Natural killer cell (primary cell): ENCODE measurements around the gene WDR36. TPM values are rescaled to one million over a fixed set of nuclear protein-coding genes. Genes with fewer than 3 reads are reported as not detected.
"Not testable (repeated sequence)": the region's sequence is repeated elsewhere in the genome, so short reads cannot be mapped to it uniquely, and the experiment has no call there.

Experiments used
- ATAC-seq, 3 donors: fragments of 150-1000 bp in 2 of 3; fragments of 200-7000 bp in 1 of 3; cut with Tn5 transposase; 1 replicate in 1 of 3; 2 replicates in 2 of 3; pipeline ENCODE4 v1.10.0; 2021; ENCODE audit warnings: mild to moderate bottlenecking in 2 of 3, moderate library complexity in 2 of 3
- DNase-seq, 2 donors: peaks; one replicate each; pipeline versions ENCODE4 v3.0.0 to v3.0.0-alpha.2; 2013 to 2021; ENCODE audit warnings: mixed read lengths in 1 of 2
- H3K27ac ChIP-seq: one replicate; pipeline ENCODE4 v1.5.1; 2013; ENCODE audit warnings: mild to moderate bottlenecking, low read length
- H3K27me3 ChIP-seq: one replicate; pipeline ENCODE4 v1.6.1; 2013; ENCODE audit warnings: low read length; ENCODE audit not compliant: control insufficient read depth, insufficient read depth
- H3K36me3 ChIP-seq: one replicate; pipeline ENCODE4 v1.6.1; 2013; ENCODE audit warnings: low read length; ENCODE audit not compliant: control insufficient read depth, insufficient read depth
- H3K4me1 ChIP-seq: one replicate; pipeline ENCODE4 v1.6.1; 2013; ENCODE audit warnings: low read length; ENCODE audit not compliant: control insufficient read depth, insufficient read depth
- H3K4me3 ChIP-seq: one replicate; pipeline ENCODE4 v1.5.1; 2013; ENCODE audit warnings: low read length
- H3K9me3 ChIP-seq: one replicate; pipeline ENCODE4 v1.6.1; 2013; ENCODE audit warnings: low read length; ENCODE audit not compliant: control insufficient read depth, insufficient read depth
- H3K27ac Mint-ChIP-seq, 2 donors: one replicate each; pipeline ENCODE4 v1.8.0; 2022; ENCODE audit warnings: mild to moderate bottlenecking in 2 of 2, mixed read lengths in 2 of 2, moderate library complexity in 1 of 2
- H3K27me3 Mint-ChIP-seq, 2 donors: one replicate each; pipeline ENCODE4 v1.8.0; 2022; ENCODE audit warnings: low read depth in 2 of 2, mixed read lengths in 2 of 2
- H3K36me3 Mint-ChIP-seq: one replicate; pipeline ENCODE4 v1.8.0; 2022; ENCODE audit warnings: mixed read lengths
- H3K4me1 Mint-ChIP-seq, 2 donors: one replicate each; pipeline ENCODE4 v1.8.0; 2022; ENCODE audit warnings: mixed read lengths in 2 of 2
- H3K4me3 Mint-ChIP-seq: one replicate; pipeline ENCODE4 v1.8.0; 2022; ENCODE audit warnings: mild to moderate bottlenecking, moderate library complexity, mixed read lengths
- H3K9me3 Mint-ChIP-seq, 2 donors: one replicate each; pipeline ENCODE4 v1.8.0; 2022; ENCODE audit warnings: mixed read lengths in 2 of 2
- CTCF ChIP-seq: fragments of 200-600 bp; IDR thresholded peaks from one replicate; pipeline ENCODE4 v1.8.0; 2022; ENCODE audit warnings: antibody characterized with exemption
- WGBS: methylation state at CpG from one replicate; pipeline ENCODE4 v1.1.7; 2013; ENCODE audit warnings: missing lambda C conversion rate; ENCODE audit not compliant: insufficient coverage; 5-methylcytosine and 5-hydroxymethylcytosine counted together
- intact Hi-C: fragments of 100-400 bp; cut with micrococcal nuclease; formaldehyde crosslinking; loops from one replicate; pipeline ENCODE4 v1.14.2; 2022
- total RNA-seq, 4 donors: library from RNA; stranded (reverse); fragments of 120-200 nt in 1 of 4; gene quantifications; one replicate each; pipeline versions ENCODE4 v1.2.3 to v1.2.4, GENCODE V29; 2013 to 2022

WDR36 gene
- total RNA-seq, 3 donors from 2014 or later (not counting 1 experiment from before 2014, with no cell fraction given), result 23.0 to 24.8 (median 23.9) TPM

GRCh38 chr5:111138096-111138495 is 45.9 kb downstream of the WDR36 start:
- no peaks in the 10 kb centered on the region for H3K4me1 Mint-ChIP-seq
- 75% methylated on average over 1 of the region's 2 CpGs for WGBS
- intact Hi-C loops, result no loop called here
- H3K27ac ChIP-seq, result no peak overlapping the region
- peaks cover 2 to 32% of the 10 kb centered on the region in 2 donors for H3K27me3 Mint-ChIP-seq
- TF ChIP-seq CTCF, result no peak
- no peaks in the 10 kb centered on the region for H3K9me3 ChIP-seq
- no peaks in the 10 kb centered on the region for H3K36me3 Mint-ChIP-seq
- H3K27me3 ChIP-seq, result no peaks in the 10 kb centered on the region
- H3K4me1 ChIP-seq, result no peaks in the 10 kb centered on the region
- ATAC-seq (no peak), DNase-seq (no peak)
- no peak overlapping the region for H3K4me3 Mint-ChIP-seq
- H3K4me3 ChIP-seq, result no peak overlapping the region
- H3K9me3 Mint-ChIP-seq, result no peaks in the 10 kb centered on the region
- H3K27ac Mint-ChIP-seq, result no peak overlapping the region
- no peaks in the 10 kb centered on the region for H3K36me3 ChIP-seq

- H3K27ac Mint-ChIP-seq, H3K36me3 ChIP-seq, H3K27me3 ChIP-seq, DNase-seq, H3K4me1 Mint-ChIP-seq, ATAC-seq, H3K36me3 Mint-ChIP-seq, H3K4me3 Mint-ChIP-seq, H3K9me3 ChIP-seq, intact Hi-C loops, H3K4me3 ChIP-seq, H3K27ac ChIP-seq, H3K4me1 ChIP-seq, H3K9me3 Mint-ChIP-seq: not testable (repeated sequence)
- 50% methylated on average over 1 of the region's 1 CpG for WGBS
- H3K27me3 Mint-ChIP-seq, result peaks cover 2 to 14% of the 10 kb centered on the region in 2 donors
Measured at GRCh38 chr5:111141471-111141870, 49.3 kb downstream of the WDR36 start.

- WGBS, result 80% methylated on average over 1 of the region's 4 CpGs
- Mint-ChIP-seq H3K4me1 (no peaks in the 10 kb centered on the region), H3K9me3 (no peaks in the 10 kb centered on the region), H3K27ac (no peak overlapping the region), H3K27me3 (peaks cover 2 to 21% of the 10 kb centered on the region in 2 donors), H3K4me3 (no peak overlapping the region), H3K36me3 (no peaks in the 10 kb centered on the region)
- no peaks in the 10 kb centered on the region for H3K4me1 ChIP-seq
- no peak for TF ChIP-seq CTCF
- H3K27me3 ChIP-seq, result no peaks in the 10 kb centered on the region
- H3K27ac ChIP-seq, result no peak overlapping the region
- ATAC-seq (no peak), DNase-seq (no peak)
- intact Hi-C loops, result no loop called here
- H3K9me3 ChIP-seq, result no peaks in the 10 kb centered on the region
- H3K36me3 ChIP-seq, result no peaks in the 10 kb centered on the region
- H3K4me3 ChIP-seq, result no peak overlapping the region
Measured at GRCh38 chr5:111142932-111143331, 50.8 kb downstream of the WDR36 start.

- Mint-ChIP-seq H3K36me3 (no peaks in the 10 kb centered on the region), H3K4me3 (no peak overlapping the region), H3K4me1 (no peaks in the 10 kb centered on the region), H3K27ac (no peak overlapping the region), H3K27me3 (peaks cover 4 to 21% of the 10 kb centered on the region in 2 donors), H3K9me3 (no peaks in the 10 kb centered on the region)
- TF ChIP-seq CTCF, result no peak
- intact Hi-C loops, result no loop called here
- ATAC-seq, result no peak
- H3K27me3 ChIP-seq, result no peaks in the 10 kb centered on the region
- H3K36me3 ChIP-seq, result no peaks in the 10 kb centered on the region
- DNase-seq, result no peak
- no peak overlapping the region for H3K4me3 ChIP-seq
- WGBS, result 70% methylated on average over 5 of the region's 5 CpGs
- no peaks in the 10 kb centered on the region for H3K4me1 ChIP-seq
- no peaks in the 10 kb centered on the region for H3K9me3 ChIP-seq
- no peak overlapping the region for H3K27ac ChIP-seq
Measured at GRCh38 chr5:111143910-111144309, 51.8 kb downstream of the WDR36 start.
